Liver (tissue), 9 donors: ENCODE data around the gene PPARA. TPM values are rescaled to one million over a fixed set of nuclear protein-coding genes. Genes with fewer than 3 reads are reported as not detected.
A peak's percentile ranks its signal among the peaks of the same experiment; 100 is the strongest.

ENCODE experiments used
- DNase-seq: peaks from one replicate; pipeline ENCODE4 v3.0.0-alpha.2; 2017; ENCODE audit warnings: low spot score
- H3K27ac ChIP-seq, 2 donors: one replicate each; pipeline ENCODE4 v1.7.0; 2013; ENCODE audit warnings: inconsistent platforms in 2 of 2, low read length in 2 of 2, control low read depth in 1 of 2, low read depth in 1 of 2, mild to moderate bottlenecking in 1 of 2
- H3K27me3 ChIP-seq, 4 donors: one replicate each; pipeline versions ENCODE4 v1.6.1 to v1.7.0; 2013; ENCODE audit warnings: low read length in 3 of 4, inconsistent platforms in 1 of 4, mild to moderate bottlenecking in 1 of 4, moderate library complexity in 1 of 4; ENCODE audit not compliant: control insufficient read depth in 4 of 4, insufficient read depth in 4 of 4
- H3K36me3 ChIP-seq, 4 donors: one replicate each; pipeline versions ENCODE4 v1.6.1 to v1.7.0; 2013; ENCODE audit warnings: low read length in 3 of 4, mild to moderate bottlenecking in 3 of 4, low read depth in 1 of 4, moderate library complexity in 1 of 4; ENCODE audit not compliant: control insufficient read depth in 4 of 4, insufficient read depth in 3 of 4
- H3K4me1 ChIP-seq, 4 donors: one replicate each; pipeline versions ENCODE4 v1.6.1 to v1.7.0; 2013; ENCODE audit warnings: low read length in 3 of 4, mild to moderate bottlenecking in 3 of 4, moderate library complexity in 1 of 4; ENCODE audit not compliant: control insufficient read depth in 4 of 4, insufficient read depth in 4 of 4
- H3K4me3 ChIP-seq, 3 donors: one replicate each; pipeline versions ENCODE4 v1.6.1 to v1.7.0; 2013; ENCODE audit warnings: low read length in 3 of 3, control low read depth in 1 of 3, low read depth in 1 of 3, mild to moderate bottlenecking in 1 of 3
- H3K9ac ChIP-seq, 2 donors: one replicate each; pipeline ENCODE4 v1.7.0; 2013; ENCODE audit warnings: low read length in 2 of 2, mild to moderate bottlenecking in 2 of 2, moderate library complexity in 2 of 2, control low read depth in 1 of 2, low read depth in 1 of 2
- H3K9me3 ChIP-seq, 4 donors: one replicate each; pipeline versions ENCODE4 v1.6.1 to v1.7.0; 2013; ENCODE audit warnings: low read length in 3 of 4; ENCODE audit not compliant: control insufficient read depth in 4 of 4
- EGR1 ChIP-seq, 2 donors: IDR thresholded peaks; 2 replicates each; pipeline ENCODE4 v1.6.1; 2016 to 2018; ENCODE audit warnings: antibody characterized with exemption in 2 of 2, low read depth in 2 of 2
- FOXA1 ChIP-seq: IDR thresholded peaks from 2 replicates; pipeline ENCODE4 v1.6.1; 2016; ENCODE audit warnings: antibody characterized with exemption
- HNF4A ChIP-seq, 2 donors: conservative IDR thresholded peaks; 2 replicates each; pipeline ENCODE4 v1.6.1; 2016; ENCODE audit warnings: antibody characterized with exemption in 2 of 2, mild to moderate bottlenecking in 2 of 2
- HNF4G ChIP-seq: IDR thresholded peaks from 2 replicates; pipeline ENCODE4 v1.6.1; 2016; ENCODE audit warnings: antibody characterized with exemption
- RAD21 ChIP-seq, 2 donors: IDR thresholded peaks; 2 replicates each; pipeline ENCODE4 v1.6.1; 2016; ENCODE audit warnings: antibody characterized with exemption in 2 of 2, mild to moderate bottlenecking in 2 of 2
- RXRA ChIP-seq, 2 donors: IDR thresholded peaks; 2 replicates each; pipeline ENCODE4 v1.6.1; 2017 to 2018; ENCODE audit warnings: antibody characterized with exemption in 2 of 2, mild to moderate bottlenecking in 1 of 2
- SP1 ChIP-seq: IDR thresholded peaks from 2 replicates; pipeline ENCODE4 v1.6.1; 2018; ENCODE audit warnings: antibody characterized with exemption, mild to moderate bottlenecking
- YY1 ChIP-seq: IDR thresholded peaks from 2 replicates; pipeline ENCODE4 v1.6.1; 2016; ENCODE audit warnings: antibody characterized with exemption, mild to moderate bottlenecking
- WGBS: extraction: QIAGEN DNeasy Blood & Tissue Kit; methylation state at CpG from one replicate; pipeline ENCODE4 v1.1.7; 2013; 5-methylcytosine and 5-hydroxymethylcytosine counted together
- polyA plus RNA-seq, 2 donors: library from polyadenylated mRNA; stranded (reverse) in 1 of 2; unstranded in 1 of 2; fragments of 200-250 nt in 1 of 2; fragments of >200 nt in 1 of 2; fragmentation: Nextera tagmentation in 1 of 2; extraction: Ambion mirVana in 1 of 2; gene quantifications; one replicate each; pipeline versions ENCODE4 v1.2.1 to v1.2.3, GENCODE V29; 2013 to 2015
- total RNA-seq, 2 donors: library from RNA; depleted of rRNA; stranded (reverse); fragments of >200 nt; gene quantifications; one replicate each; pipeline ENCODE4 v1.2.3, GENCODE V29; 2014
- TF ChIP-seq, protein P1 (sequence below): IDR thresholded peaks from 2 replicates; pipeline ENCODE4 v1.6.1; 2016; ENCODE audit warnings: antibody characterized with exemption
- TF ChIP-seq, protein P2 (sequence below): IDR thresholded peaks from 2 replicates; pipeline ENCODE4 v1.6.1; 2016; ENCODE audit warnings: antibody characterized with exemption
- TF ChIP-seq, protein P3 (sequence below): fragments of 150-350 bp; IDR thresholded peaks from 2 replicates; pipeline ENCODE4 v1.5.1; 2017; ENCODE audit warnings: improper control_type of control experiment, low read depth, low read length; ENCODE audit not compliant: missing input control
- donor health status: healthy.
- donor health status: healthy.
- donor health status: healthy.
- donor health status: healthy.
- donor health status: healthy.

PPARA gene
- total and polyA plus RNA-seq, 4 donors = 31.2 to 78.8 (median 41.3) TPM

DNA sequence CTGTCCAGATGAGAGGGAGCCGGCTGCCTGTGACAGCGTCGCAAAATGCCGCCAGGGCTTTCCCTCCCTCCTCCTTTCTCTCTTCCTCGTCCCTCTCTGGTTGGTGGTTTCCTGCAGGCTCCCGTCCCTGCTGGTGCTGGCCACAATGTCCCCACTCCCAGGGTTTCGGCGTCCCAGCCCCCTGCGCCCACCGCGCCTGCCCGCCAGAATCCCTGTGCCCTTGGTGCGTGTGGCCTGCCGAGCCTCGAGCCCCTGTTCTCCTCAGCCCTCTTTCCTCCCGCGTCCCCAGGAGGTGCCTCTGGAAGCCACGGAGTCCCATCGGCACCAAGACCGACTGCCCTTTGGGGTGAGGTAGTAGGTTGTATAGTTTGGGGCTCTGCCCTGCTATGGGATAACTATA is 37.9 kb upstream of the PPARA start (continued):
- TF ChIP-seq, protein P1, sequence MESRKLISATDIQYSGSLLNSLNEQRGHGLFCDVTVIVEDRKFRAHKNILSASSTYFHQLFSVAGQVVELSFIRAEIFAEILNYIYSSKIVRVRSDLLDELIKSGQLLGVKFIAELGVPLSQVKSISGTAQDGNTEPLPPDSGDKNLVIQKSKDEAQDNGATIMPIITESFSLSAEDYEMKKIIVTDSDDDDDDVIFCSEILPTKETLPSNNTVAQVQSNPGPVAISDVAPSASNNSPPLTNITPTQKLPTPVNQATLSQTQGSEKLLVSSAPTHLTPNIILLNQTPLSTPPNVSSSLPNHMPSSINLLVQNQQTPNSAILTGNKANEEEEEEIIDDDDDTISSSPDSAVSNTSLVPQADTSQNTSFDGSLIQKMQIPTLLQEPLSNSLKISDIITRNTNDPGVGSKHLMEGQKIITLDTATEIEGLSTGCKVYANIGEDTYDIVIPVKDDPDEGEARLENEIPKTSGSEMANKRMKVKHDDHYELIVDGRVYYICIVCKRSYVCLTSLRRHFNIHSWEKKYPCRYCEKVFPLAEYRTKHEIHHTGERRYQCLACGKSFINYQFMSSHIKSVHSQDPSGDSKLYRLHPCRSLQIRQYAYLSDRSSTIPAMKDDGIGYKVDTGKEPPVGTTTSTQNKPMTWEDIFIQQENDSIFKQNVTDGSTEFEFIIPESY = no peak
- no peak for TF ChIP-seq HNF4G
- TF ChIP-seq RXRA (IDR thresholded peaks at IDR 0.05) = no peak

DNA sequence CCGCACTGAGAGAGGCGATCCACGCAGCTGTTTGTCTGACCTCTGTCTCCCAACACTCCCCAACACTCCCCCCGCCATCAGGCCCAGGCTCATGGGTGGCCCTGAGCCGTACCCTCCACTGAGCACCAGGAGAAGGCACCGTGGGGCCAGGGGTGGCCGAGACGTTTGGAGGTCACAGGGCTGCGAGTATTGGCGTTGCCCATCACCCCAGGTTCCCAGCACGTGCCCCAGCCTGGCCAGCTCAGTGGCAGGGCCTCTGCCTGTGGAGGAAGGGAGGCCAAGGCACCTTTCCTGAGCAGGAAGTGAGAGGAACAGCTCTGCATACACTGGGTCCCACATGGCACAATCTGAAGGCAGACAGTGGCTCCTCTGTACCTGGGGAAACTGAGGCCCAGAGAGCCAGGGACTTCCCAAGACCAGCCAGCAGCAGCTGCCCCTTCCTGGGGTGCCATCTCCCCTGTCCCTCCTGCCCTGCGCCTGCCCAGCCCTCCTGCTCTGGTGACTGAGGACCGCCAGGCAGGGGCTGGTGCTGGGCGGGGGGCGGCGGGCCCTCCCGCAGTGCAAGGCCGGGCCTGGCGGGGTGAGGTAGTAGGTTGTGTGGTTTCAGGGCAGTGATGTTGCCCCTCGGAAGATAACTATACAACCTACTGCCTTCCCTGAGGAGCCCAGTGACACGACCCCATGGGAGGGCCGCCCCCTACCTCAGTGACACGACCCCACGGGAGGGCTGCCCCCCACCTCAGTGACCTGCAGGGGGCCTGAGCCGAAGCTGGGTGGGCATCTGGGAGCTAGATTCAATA is 37.0 kb upstream of the PPARA start:
- Histone ChIP-seq H3K27me3 (no peaks in the 10 kb centered on the region), H3K4me1 (peaks cover 11 to 59% (median 29%) of the 10 kb centered on the region in 4 donors), H3K9me3 (no peaks in the 10 kb centered on the region), H3K27ac (peak overlapping the region in 1 of 2 donors; percentile 15), H3K36me3 (peaks cover 0 to 7% (median 4%) of the 10 kb centered on the region in 4 donors), H3K9ac (no peak overlapping the region), H3K4me3 (no peak overlapping the region)
- TF ChIP-seq, protein P2, sequence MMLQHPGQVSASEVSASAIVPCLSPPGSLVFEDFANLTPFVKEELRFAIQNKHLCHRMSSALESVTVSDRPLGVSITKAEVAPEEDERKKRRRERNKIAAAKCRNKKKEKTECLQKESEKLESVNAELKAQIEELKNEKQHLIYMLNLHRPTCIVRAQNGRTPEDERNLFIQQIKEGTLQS = no peak
- 80% methylated on average over 25 of the region's 25 CpGs for WGBS
- DNase-seq = no peak

DNA sequence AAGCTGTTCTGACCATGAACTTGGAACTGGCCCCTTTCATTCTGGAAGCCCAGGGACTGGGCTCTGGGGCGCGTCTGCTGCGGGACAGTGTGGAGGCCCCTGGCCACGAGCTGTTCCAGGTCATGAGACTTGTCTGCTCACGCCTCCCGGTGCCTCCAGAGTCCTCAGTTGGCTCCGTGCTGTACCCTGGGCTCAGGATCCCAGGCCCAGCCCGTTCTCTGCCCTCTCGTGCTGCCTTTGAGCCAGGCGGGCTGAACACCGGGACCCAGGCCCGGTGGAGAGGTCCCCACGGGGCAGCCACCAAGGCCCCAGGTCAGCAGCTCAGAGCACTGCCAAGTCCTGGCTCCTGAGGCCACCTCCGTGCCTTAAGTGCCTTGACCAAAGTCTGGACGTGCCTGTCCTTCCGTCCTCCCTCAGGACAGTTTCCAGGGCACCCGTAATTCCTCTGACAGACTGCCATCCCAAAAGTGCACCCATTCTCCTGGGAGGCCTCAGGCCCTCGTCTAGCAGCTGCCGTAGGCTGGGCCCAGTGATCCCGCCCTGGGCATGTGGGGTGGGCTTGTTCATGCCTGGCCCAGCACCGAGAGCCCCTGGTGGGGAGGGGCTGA is 36.3 kb upstream of the PPARA start:
- Histone ChIP-seq H3K9ac (no peak overlapping the region), H3K4me3 (no peak overlapping the region), H3K36me3 (peaks cover 0 to 7% (median 4%) of the 10 kb centered on the region in 4 donors), H3K4me1 (peaks cover 4 to 52% (median 22%) of the 10 kb centered on the region in 4 donors), H3K9me3 (no peaks in the 10 kb centered on the region), H3K27ac (no peak overlapping the region), H3K27me3 (no peaks in the 10 kb centered on the region)
- TF ChIP-seq, protein P3, sequence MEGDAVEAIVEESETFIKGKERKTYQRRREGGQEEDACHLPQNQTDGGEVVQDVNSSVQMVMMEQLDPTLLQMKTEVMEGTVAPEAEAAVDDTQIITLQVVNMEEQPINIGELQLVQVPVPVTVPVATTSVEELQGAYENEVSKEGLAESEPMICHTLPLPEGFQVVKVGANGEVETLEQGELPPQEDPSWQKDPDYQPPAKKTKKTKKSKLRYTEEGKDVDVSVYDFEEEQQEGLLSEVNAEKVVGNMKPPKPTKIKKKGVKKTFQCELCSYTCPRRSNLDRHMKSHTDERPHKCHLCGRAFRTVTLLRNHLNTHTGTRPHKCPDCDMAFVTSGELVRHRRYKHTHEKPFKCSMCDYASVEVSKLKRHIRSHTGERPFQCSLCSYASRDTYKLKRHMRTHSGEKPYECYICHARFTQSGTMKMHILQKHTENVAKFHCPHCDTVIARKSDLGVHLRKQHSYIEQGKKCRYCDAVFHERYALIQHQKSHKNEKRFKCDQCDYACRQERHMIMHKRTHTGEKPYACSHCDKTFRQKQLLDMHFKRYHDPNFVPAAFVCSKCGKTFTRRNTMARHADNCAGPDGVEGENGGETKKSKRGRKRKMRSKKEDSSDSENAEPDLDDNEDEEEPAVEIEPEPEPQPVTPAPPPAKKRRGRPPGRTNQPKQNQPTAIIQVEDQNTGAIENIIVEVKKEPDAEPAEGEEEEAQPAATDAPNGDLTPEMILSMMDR = no peak
- no peak for TF ChIP-seq SP1
- TF ChIP-seq RAD21 (IDR thresholded peaks at IDR 0.05) = no peak
- TF ChIP-seq HNF4A (conservative IDR thresholded peaks at IDR 0.05) = no peak
- no peak for TF ChIP-seq EGR1 (IDR thresholded peaks at IDR 0.05; ENCODE audit: low read depth in 2 of 2)
- no peak for TF ChIP-seq YY1
- TF ChIP-seq FOXA1 = no peak
- no peak for TF ChIP-seq HNF4G
- TF ChIP-seq, protein P1 = no peak
- WGBS = 65% methylated on average over 21 of the region's 21 CpGs
- no peak for DNase-seq
